HTERT RPE-1 (cell line): ENCODE results near the gene KMT2B.

Source experiments
- in situ Hi-C: fragments of 300-500 bp; cut with MboI; formaldehyde crosslinking; loops from 4 replicates; pipeline ENCODE4 v1.14.3; 2020; ENCODE audit warnings: low sequenced_read_pairs

KMT2B gene

DNA sequence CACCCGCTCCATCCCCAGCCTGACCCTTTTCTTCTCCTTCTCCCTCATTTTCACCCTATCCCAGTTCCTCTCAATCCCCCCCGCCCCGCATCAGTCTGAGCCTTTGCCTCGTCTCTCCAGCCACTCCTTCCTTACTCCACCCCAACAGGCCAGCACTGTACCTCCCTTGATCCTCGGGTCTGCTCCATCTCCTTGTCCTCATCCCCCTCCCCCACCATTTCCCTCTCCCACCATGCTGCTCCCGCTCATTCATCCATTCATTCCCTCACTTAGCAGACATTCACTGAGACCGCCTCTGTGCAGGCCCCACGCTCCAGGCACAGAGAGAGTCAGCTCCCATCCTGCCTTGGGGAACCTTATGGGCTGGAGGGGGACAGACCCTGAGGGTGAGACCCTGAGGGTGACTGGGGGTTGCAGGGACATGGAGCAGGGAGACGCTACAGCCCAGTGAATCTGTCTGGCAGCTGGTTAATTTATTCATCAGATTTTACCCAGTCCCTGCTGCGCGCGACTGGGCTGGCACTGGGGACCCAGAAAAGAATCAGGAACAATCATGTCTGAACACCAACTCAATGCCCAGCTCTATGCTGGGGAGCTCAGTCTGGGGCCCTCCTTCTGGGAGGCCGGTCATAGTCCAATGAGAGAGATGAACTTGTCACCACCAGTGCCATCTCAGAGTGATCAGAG lies 58.4 kb downstream of the KMT2B start:
- in situ Hi-C loops: no loop called here

DNA sequence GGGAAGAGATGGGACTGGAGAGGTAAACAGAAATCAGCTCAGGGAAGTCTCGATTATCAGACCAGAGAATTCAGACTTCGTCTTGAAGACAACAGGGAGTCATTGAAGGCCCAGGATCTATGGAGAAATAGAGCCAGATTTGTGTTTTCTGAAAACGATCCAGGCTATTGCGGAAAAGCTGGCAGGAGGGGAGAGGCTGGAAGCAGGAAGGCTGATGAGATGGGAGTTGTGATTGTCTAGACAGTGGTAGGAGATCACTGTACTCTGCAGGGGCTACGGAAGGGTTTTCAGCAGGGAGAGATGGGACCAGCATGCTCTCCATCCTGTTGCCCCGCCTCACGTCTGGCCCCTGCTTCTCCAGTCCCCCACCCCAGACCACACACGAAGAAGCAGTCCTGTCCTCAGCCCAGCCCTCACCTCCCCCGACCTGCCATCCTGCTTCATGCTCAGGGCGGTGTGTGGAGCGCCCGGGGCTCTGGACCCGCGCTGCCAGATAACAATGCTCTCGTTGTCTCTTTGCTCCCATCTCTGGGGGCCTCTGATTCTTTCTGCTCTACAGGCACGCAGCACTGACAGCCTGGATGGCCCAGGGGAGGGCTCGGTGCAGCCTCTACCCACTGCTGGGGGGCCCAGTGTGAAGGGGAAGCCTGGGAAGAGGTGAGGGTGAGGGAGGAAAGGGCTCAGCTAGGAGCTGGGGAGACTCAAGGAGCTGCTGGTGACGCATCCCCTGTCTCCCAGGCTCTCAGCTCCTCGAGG lies 59.5 kb downstream of the KMT2B start:
- in situ Hi-C loops: no loop called here

DNA sequence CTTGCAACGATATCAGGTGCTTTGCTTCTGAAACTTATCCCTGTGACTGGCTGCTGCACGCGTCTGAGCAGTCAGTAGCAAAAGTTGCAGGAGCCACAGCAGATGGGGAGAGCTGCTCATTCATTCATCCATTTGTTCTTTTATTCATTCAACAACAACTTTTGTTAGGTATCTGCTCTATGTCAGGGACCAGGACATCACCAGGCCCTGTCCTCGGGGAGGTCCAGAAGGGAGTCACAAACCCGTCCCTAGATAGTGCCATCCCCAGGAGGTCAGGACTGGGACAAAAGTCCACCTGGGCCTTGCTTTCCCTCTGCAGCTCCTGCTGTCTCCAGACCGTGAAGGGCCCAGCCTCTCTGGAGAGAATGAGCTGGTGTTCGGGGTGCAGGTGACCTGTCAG lies 60.2 kb downstream of the KMT2B start:
- in situ Hi-C loops: no loop called here

DNA sequence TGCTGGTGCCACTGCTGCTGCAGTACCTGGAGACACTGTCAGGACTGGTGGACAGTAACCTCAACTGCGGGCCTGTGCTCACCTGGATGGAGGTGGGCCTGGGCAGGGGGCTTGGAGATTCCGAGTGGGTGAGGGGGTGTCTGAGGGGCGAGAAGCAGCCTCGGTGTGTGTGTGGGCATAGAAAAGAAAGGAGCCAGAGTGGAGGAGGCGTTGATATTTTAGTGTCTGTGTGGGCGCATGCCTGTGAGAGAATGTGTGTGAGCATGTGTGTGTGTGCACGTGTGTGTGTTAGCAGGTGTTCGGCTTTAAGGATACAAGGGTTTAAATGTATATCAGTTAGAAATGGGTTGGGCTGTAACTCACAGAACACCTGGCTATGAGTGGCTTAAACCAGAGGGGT lies 61.2 kb downstream of the KMT2B start:
- in situ Hi-C loops: no loop called here

DNA sequence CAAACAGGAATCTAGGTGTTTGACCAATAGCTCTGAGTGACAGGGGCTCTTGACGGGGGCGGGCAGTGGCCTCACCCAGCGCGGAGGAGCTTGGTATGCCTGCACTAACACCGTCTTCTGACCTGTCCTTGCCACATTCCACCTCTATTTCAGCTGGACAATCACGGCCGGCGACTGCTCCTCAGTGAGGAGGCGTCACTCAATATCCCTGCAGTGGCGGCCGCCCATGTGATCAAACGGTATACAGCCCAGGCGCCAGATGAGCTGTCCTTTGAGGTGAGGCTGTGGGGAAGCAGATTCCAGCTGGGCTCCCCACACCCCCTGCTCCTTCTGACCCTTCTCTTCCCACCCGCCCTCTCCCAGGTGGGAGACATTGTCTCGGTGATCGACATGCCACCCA lies 62.3 kb downstream of the KMT2B start:
- in situ Hi-C loops: no loop called here

DNA sequence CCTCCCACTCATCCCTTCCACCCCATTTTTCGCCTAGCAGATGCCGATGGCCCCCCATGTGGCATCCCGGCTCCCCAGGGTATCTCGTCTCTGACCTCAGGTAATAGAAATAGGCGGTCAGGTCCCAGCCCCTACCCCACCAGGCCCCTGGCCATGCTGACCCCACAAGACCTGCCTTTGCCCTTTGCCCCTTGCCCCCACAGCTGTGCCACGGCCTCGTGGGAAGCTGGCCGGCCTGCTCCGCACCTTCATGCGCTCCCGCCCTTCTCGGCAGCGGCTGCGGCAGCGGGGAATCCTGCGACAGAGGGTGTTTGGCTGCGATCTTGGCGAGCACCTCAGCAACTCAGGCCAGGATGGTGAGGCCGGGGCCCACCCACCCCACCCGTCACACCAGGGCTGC lies 62.9 kb downstream of the KMT2B start:
- in situ Hi-C loops: no loop called here

DNA sequence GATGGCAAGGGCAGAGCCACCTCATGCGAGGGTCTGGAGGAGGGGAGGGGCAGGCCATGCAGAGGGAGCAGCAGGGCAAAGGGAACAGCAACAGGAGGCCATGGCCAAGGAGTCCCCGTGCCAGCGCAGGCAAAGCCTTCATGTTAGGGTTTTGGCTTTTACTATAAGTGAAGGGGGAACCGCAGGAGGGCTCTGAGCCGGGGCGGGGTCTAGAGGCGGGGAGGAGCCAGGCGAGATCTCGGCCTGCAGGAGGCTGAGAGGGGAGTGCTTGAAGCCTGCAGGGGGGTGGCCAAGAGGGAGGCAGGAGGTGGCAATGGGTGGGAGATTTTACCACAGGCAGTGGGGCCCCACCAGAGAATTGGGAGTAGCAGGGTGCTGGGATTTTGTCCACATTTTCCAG lies 63.8 kb downstream of the KMT2B start:
- in situ Hi-C loops: no loop called here

DNA sequence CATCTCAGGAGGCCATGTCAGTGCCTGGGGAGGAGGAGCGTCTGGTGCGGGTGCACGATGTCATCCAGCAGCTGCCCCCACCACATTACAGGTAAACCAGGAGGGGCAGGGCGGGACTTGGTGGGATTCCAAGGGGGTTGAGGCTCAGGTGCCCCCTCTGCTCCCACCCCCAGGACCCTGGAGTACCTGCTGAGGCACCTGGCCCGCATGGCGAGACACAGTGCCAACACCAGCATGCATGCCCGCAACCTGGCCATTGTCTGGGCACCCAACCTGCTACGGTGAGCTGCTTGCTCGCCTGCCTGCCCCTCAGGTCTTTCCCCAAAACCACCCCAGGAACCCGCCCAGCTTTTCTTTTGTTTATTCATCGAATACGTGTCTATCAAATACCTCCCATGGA lies 64.8 kb downstream of the KMT2B start:
- in situ Hi-C loops: no loop called here

DNA sequence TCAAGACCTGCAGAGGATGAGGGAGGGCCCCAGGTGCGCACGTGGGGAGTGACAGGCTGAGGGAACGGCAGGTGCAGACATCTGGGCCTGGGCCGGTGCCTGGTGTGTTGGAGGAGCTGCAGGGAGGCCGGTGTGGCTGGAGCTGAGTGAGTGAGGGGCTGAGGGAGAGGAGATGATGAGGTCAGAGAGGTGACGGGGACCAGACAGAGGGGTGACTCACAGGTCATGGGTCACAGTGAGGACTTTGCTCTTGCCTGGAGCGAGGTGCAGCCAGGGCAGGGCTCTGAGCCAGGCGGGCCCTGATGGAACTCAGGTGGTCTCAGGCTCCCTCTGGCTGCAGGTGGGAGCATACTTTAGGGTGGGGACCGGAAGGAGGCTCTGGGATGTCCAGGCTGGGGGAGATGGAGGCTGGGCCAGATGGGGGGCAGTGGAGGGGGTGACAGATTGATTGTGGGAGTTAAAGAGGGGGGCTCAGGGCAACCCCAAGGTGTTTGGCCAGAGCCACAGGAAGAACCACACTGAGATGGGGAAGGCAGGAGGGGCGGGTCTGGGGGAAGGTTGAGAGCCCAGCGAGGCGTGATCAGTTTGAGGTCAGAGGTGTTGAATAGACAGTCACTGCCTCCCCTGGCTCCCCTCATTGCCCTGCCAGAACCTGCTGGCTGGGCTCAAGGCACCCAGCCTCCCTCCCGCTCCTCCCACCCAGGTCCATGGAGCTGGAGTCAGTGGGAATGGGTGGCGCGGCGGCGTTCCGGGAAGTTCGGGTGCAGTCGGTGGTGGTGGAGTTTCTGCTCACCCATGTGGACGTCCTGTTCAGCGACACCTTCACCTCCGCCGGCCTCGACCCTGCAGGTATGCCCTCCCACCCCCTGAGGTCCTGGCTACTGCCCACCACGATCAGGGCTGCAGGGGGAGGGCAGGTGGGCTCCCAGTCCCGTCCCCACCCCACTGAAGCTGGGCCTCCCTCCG lies 65.9 kb downstream of the KMT2B start:
- in situ Hi-C loops: no loop called here

DNA sequence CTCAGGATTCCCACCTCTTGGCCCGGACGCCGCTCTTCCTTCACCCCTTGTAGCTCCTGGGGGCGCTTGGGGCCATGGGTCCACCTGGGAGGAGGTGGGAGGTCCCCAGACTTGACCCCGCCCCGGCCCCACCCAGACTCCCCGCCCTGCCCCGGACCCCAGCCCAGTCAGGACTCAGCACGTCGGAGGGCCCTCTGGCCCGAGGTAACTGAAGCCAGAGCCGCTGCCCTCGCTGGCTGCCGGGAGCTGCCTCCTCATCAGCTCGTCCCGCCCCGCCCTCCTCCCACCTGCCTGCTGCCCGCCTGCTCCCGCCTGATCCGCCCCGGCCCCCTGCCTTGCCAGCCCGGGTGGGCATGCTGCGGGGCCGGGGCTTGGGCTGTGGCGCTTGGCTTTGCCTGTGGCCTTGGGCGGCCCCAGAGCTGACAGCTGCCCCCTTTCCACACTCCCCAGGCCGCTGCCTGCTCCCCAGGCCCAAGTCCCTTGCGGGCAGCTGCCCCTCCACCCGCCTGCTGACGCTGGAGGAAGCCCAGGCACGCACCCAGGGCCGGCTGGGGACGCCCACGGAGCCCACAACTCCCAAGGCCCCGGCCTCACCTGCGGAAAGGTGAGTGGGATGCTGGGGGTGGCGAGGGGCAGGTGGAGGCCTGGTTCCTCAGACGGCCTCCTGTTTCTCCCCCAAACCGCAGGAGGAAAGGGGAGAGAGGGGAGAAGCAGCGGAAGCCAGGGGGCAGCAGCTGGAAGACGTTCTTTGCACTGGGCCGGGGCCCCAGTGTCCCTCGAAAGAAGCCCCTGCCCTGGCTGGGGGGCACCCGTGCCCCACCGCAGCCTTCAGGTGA lies 66.9 kb downstream of the KMT2B start:
- in situ Hi-C loops: no loop called here

DNA sequence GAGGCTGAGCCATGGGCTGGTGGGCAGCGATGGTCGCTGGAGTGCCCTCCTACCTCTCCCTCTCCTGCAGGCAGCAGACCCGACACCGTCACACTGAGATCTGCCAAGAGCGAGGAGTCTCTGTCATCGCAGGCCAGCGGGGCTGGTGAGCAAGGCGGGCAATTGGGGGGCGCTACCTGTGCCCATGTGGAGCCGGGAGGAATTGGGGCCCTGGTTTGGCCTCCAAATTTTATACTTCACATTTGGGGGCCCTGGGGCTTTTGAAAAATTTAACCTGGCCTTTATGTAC lies 67.5 kb downstream of the KMT2B start:
- in situ Hi-C loops: no loop called here

DNA sequence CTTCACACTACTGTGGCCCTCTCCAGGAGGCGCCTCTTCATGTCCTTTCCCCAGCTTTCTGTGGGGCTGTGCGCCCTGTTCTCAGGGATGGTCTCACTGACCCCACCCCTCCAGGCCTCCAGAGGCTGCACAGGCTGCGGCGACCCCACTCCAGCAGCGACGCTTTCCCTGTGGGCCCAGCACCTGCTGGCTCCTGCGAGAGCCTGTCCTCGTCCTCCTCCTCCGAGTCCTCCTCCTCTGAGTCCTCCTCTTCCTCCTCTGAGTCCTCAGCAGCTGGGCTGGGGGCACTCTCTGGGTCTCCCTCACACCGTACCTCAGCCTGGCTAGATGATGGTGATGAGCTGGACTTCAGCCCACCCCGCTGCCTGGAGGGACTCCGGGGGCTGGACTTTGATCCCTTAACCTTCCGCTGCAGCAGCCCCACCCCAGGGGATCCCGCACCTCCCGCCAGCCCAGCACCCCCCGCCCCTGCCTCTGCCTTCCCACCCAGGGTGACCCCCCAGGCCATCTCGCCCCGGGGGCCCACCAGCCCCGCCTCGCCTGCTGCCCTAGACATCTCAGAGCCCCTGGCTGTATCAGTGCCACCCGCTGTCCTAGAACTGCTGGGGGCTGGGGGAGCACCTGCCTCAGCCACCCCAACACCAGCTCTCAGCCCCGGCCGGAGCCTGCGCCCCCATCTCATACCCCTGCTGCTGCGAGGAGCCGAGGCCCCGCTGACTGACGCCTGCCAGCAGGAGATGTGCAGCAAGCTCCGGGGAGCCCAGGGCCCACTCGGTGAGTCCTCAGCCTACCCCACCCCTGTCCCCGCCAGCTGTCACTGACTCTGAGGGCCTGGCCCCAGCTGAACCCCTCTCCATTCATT lies 68.7 kb downstream of the KMT2B start:
- in situ Hi-C loops: no loop called here

DNA sequence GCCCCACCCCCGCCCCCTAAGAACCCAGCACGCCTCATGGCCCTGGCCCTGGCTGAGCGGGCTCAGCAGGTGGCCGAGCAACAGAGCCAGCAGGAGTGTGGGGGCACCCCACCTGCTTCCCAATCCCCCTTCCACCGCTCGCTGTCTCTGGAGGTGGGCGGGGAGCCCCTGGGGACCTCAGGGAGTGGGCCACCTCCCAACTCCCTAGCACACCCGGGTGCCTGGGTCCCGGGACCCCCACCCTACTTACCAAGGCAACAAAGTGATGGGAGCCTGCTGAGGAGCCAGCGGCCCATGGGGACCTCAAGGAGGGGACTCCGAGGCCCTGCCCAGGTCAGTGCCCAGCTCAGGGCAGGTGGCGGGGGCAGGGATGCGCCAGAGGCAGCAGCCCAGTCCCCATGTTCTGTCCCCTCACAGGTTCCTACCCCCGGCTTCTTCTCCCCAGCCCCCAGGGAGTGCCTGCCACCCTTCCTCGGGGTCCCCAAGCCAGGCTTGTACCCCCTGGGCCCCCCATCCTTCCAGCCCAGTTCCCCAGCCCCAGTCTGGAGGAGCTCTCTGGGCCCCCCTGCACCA lies 69.5 kb downstream of the KMT2B start:
- in situ Hi-C loops: no loop called here
